Measurements from ENCODE around the gene TMEM184A.
A peak's percentile ranks its signal among the peaks of the same experiment; 100 is the strongest.

The TMEM184A gene

GRCh38 chr7:1503390-1503789, 52.6 kb downstream of the TMEM184A start:
- no peak for DNase-seq
- intact Hi-C loops (cut with DNase I; ENCODE audit: low total_unique reads), result loop anchor here (5.0 kb wide), 1 partner anchor 809 kb away; the partner anchor contains the start of gene SNX8
- Histone ChIP-seq H3K4me1 (peaks cover 0 to 39% (median 25%) of the 10 kb centered on the region in 4 donors), H3K9me3 (no peaks in the 10 kb centered on the region), H3K36me3 (peaks cover 19 to 46% (median 40%) of the 10 kb centered on the region in 3 donors), H3K27me3 (no peaks in the 10 kb centered on the region), H3K27ac (peak overlapping the region; percentile 74 to 75), H3K4me3 (peak overlapping the region; percentile 87 to 95)
- no peak for TF ChIP-seq CTCF (IDR thresholded peaks at IDR 0.05)

- Histone ChIP-seq H3K27ac (no peak overlapping the region), H3K36me3 (peaks cover 25 to 51% (median 46%) of the 10 kb centered on the region in 3 donors), H3K27me3 (no peaks in the 10 kb centered on the region), H3K9me3 (no peaks in the 10 kb centered on the region), H3K4me3 (peak overlapping the region; percentile 87 to 95), H3K4me1 (peaks cover 0 to 39% (median 25%) of the 10 kb centered on the region in 4 donors)
- no peak for DNase-seq
- TF ChIP-seq CTCF (IDR thresholded peaks at IDR 0.05), result no peak
- intact Hi-C loops (cut with DNase I; ENCODE audit: low total_unique reads), result loop anchor here (5.0 kb wide), 1 partner anchor 809 kb away; the partner anchor contains the start of gene SNX8
These were observed 53.2 kb downstream of the TMEM184A start for GRCh38 chr7:1502845-1503244.

- intact Hi-C loops (cut with DNase I; ENCODE audit: low total_unique reads), result loop anchor here (5.0 kb wide), 1 partner anchor 811 kb away; the partner anchor contains the start of gene SNX8
These were observed 54.3 kb downstream of the TMEM184A start for GRCh38 chr7:1501487-1502270.

GRCh38 chr7:1500064-1500807, 55.8 kb downstream of the TMEM184A start:
- H3K9me3 ChIP-seq, result no peaks in the 10 kb centered on the region
- TF ChIP-seq CTCF (IDR thresholded peaks at IDR 0.05), result no peak
- no peak for DNase-seq
- peaks cover 0 to 28% (median 19%) of the 10 kb centered on the region in 4 donors for H3K4me1 ChIP-seq
- intact Hi-C loops (cut with DNase I; ENCODE audit: low total_unique reads), result loop anchor here (5.0 kb wide), 1 partner anchor 812 kb away; the partner anchor contains the start of gene SNX8
- H3K36me3 ChIP-seq, result peaks cover 51 to 77% (median 70%) of the 10 kb centered on the region in 3 donors
- H3K27me3 ChIP-seq, result no peaks in the 10 kb centered on the region
- H3K27ac ChIP-seq, result no peak overlapping the region
- no peak overlapping the region for H3K4me3 ChIP-seq

More at GRCh38 chr7:1501487-1502270, 54.3 kb downstream of the TMEM184A start:
- no peak for DNase-seq
- Histone ChIP-seq H3K4me1 (peaks cover 0 to 34% (median 20%) of the 10 kb centered on the region in 4 donors), H3K36me3 (peaks cover 37 to 63% (median 58%) of the 10 kb centered on the region in 3 donors), H3K27ac (no peak overlapping the region), H3K4me3 (no peak overlapping the region), H3K27me3 (no peaks in the 10 kb centered on the region), H3K9me3 (no peaks in the 10 kb centered on the region)
- TF ChIP-seq CTCF (IDR thresholded peaks at IDR 0.05), result no peak

- no peak for TF ChIP-seq CTCF (IDR thresholded peaks at IDR 0.05)
- Histone ChIP-seq H3K9me3 (no peaks in the 10 kb centered on the region), H3K27me3 (no peaks in the 10 kb centered on the region), H3K27ac (no peak overlapping the region), H3K4me1 (peaks cover 0 to 23% (median 17%) of the 10 kb centered on the region in 4 donors), H3K36me3 (peaks cover 58 to 85% (median 78%) of the 10 kb centered on the region in 3 donors), H3K4me3 (no peak overlapping the region)
- intact Hi-C loops (cut with DNase I; ENCODE audit: low total_unique reads), result loop anchor here (5.0 kb wide), 1 partner anchor 813 kb away; the partner anchor contains the start of gene SNX8
- DNase-seq, result no peak
These were observed 56.5 kb downstream of the TMEM184A start for GRCh38 chr7:1499367-1500029.

All from tibial artery (tissue), 4 donors.